HG03432 (cell line): ENCODE results near the gene TCAIM.
A peak's percentile ranks its signal among the peaks of the same experiment; 100 is the strongest.
"Not testable (repeated sequence)": the region's sequence is repeated elsewhere in the genome, so short reads cannot be mapped to it uniquely, and the experiment has no call there.

Experiments
- ATAC-seq: cut with Tn5 transposase; IDR thresholded peaks from one replicate; pipeline ENCODE4 v1.9.1; 2021; ENCODE audit warnings: mild to moderate bottlenecking, moderate library complexity; ENCODE audit not compliant: unreplicated experiment

Gene TCAIM

DNA sequence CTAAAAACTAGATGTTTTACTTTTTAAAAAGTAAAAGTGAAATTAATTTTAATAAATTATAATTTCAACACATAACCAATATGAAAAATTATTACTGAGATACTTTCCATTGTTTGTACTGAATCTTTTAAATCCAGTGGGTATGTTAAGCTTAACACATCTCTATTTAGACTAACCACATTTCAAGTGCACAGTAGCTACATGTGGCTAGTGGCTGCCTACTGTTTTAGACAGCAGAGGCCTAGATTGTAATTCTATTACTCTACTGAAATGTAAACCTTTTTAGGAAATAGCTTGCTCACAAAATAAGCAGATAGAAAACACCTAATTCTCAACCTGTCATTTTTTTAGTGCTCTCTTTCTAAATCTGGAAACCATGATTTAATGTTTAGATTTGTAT is 4.9 kb downstream of the TCAIM start:
- ATAC-seq, result no peak

DNA sequence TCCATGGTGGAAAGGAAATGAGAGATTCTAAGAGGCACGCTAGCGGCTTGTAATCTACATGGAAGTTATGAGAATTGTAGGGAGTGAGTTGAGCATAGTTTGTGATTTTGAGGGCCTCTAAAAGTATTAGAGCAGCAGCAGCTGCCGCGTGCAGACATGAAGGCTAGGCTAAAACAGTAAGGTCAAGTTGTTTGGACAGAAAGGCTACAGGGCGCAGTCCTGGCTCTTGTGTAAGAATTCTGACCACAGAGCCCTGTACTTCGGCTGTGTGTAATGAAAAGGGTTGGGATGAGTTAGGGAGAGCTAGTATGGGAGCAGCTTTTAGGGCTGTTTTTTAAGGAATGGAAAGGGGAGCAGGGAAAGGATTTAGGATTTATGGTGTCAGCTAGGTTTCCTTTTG is 8.0 kb downstream of the TCAIM start:
- ATAC-seq, result not testable (repeated sequence)

GRCh38 chr3:44348993-44349392 is 10.4 kb downstream of the TCAIM start:
- ATAC-seq, result no peak

- ATAC-seq, result no peak
Observed at GRCh38 chr3:44353355-44353924, 14.9 kb downstream of the TCAIM start.

- no peak for ATAC-seq
Observed at GRCh38 chr3:44355362-44356033, 16.9 kb downstream of the TCAIM start.

GRCh38 chr3:44359146-44359751 is 20.7 kb downstream of the TCAIM start:
- no peak for ATAC-seq

GRCh38 chr3:44363591-44363990 is 25.0 kb downstream of the TCAIM start:
- ATAC-seq, result peak; percentile 62

GRCh38 chr3:44365952-44366351 is 27.4 kb downstream of the TCAIM start:
- no peak for ATAC-seq

GRCh38 chr3:44375450-44375849 is 36.9 kb downstream of the TCAIM start:
- no peak for ATAC-seq

DNA sequence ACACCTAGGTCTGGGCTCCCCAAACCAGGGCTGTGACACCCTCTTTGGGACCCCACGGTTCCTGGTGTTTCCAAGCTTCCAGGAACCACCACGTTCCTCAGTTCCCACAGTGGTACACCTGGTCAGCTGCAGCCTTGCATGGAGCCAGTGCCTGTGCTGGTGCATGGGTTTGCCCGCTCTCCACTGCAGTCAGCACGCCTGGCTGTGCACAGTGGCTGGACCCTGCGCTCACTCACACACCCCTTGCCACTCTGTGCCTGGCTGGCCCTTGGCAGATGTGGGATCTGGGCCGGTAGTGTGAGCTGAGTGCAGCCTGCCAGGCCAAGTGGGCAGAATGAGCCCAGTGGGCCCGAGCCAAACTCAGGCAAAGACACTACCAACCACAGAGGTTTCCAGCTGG is 48.8 kb downstream of the TCAIM start:
- ATAC-seq, result no peak

- ATAC-seq, result no peak
Observed at GRCh38 chr3:44392489-44392888, 53.9 kb downstream of the TCAIM start.

- no peak for ATAC-seq
Observed at GRCh38 chr3:44395714-44396113, 57.1 kb downstream of the TCAIM start.

DNA sequence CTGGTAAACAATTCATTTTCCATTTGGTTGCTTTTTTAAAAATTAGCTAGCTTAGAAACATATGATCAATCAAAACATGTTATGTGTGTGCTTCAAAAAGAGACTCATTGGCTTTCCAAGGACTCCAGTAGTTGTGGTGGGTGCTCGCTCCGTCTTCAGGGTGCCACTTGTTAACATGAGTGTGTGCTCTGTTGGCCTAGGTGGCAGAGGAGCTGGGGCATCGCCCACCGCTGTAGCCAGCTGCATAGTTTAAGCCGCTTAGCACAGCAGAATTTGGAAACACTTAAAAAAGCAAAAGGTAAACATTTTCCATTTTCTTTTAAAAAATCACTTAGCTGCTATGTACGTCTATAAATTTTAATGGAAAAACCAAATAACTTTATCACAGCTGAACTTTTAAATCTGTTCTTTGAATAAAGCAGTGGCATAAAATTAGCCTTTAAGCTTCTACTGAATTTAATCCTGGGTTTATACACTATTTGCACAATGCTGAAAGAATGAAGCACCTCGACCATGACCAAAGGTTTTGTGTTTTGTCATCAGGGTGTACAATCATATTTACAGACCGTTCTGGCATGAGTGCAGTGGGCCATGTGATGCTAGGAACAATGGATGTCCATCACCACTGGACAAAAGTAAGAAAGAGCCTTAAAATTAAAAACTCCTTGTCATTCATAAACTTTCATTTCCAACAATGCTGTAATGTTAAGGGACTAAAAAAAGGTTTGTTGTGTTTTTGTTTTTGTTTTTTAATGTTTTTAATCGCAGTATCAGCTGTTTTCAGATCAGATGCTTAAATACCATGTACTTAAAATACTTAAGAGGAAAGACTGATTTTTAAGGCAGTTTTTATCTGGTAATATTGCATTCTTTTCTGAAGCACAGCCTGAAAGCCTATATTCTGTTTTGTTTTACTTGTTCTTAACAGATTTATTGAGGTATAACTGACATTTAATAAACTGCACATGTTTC is 57.9 kb downstream of the TCAIM start:
- ATAC-seq, result no peak

DNA sequence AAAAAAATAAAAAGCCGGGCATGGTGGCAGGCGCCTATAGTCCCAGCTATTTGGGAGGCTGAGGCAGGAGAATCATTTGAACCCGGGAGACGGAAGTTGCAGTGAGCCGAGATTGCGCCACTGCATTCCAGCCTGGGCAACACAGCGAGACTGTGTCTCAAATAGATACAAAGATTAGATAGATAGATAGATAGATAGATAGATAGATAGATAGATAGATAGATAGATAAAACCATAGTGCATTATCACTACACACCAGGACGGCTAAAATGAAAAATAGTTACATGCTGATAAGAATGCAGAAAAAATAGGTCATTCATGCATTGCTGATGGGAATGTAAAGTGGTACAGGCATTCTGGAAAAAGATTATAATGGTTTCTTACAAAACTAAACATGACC is 59.7 kb downstream of the TCAIM start:
- not testable (repeated sequence) for ATAC-seq

DNA sequence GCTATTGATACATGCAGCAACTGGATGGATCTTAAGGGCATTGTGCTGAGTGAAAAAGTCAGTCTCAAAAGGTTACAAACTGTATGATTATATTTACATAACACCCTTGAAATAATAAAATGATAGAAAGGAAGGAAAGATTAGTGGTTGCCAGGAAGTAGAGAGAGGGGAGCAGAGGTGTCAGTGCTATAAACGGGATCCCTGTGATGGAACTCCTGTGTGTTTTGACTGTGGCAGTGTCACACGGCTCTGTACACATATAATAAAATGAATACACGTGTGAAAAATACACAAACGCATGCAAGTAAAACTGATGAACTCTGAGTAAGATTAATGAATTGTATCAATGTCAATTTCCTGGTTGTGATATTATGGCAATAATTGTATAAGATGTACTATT is 60.3 kb downstream of the TCAIM start:
- no peak for ATAC-seq

DNA sequence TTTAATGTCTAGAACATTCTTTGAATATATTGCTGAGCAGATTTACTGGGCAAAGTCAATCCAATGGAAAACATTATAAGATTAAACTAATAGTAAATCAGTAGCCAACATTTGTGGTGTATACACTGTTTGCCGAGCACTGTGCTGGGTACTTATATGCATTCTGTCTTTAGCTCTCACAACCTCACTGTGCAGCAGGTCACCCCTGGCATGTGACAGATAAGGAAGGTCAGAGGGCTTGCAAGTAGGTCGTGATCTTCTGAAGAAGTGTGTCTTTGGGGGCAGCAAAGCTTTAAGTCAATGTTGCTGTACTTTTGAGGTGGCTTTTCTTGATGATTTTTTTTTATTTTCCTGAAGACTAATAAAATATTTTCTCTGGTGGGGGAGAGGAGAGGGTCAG is 62.2 kb downstream of the TCAIM start:
- no peak for ATAC-seq

- ATAC-seq, result no peak
Observed at GRCh38 chr3:44402548-44402947, 64.0 kb downstream of the TCAIM start.

DNA sequence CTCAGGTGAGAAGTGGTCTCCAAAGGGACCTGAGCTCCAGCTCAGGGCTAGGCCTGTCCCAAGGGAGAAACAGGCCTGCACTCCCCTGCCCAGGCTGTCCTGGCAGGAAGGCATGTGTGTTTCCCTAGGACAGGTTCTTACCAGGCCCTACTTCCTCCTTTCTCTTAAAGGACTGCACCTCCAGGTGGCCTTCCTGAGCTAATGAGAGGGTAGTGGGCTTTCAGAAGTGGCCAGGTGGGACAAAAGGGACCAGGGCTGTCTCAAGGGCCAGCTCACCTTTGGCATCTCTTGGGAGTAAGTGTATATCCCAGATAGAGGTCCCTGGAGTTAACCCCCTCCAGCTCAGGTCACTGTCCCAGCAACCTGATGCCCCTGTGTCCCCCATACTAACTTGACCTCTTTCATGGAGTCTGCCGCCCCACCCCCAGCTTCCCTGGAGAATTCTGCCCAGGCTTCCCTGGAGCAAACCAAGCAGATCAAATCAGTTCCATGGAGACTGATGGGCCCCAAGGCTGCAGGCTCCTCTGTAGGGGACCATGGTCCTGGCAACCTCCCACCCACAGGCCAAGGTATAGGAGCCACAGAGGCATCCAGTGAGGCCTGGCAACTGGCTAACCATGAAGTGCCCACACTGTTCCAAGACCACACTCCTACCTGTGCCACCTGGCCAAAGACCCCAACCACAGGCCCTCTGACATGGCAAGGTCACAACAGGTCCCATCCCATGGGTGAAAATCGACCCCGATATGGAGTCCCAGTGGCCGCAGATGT is 71.3 kb downstream of the TCAIM start:
- ATAC-seq, result no peak

- no peak for ATAC-seq
Observed at GRCh38 chr3:44411031-44411645, 72.6 kb downstream of the TCAIM start.

- ATAC-seq, result no peak
Observed at GRCh38 chr3:44412365-44412764, 73.8 kb downstream of the TCAIM start.
